Stimulated activated CD8-positive, alpha-beta memory T cell treated with anti-CD3 and anti-CD28 coated beads, Interleukin-4, amount 100 ng/mL, for 1 hour (primary cell): ENCODE data around the gene ANKRD1.

Experiments
- DNase-seq, 2 donors: peaks; one replicate each; pipeline ENCODE4 v3.0.0-alpha.2; 2020; ENCODE audit warnings: low read depth in 2 of 2, low spot score in 1 of 2

Gene ANKRD1

GRCh38 chr10:90935581-90936275 lies 14.8 kb upstream of the ANKRD1 start:
- DNase-seq, result no peak

GRCh38 chr10:90930971-90931871 lies 10.3 kb upstream of the ANKRD1 start:
- DNase-seq, result no peak

- no peak for DNase-seq
Observed at GRCh38 chr10:90930070-90930837, 9.4 kb upstream of the ANKRD1 start.

- no peak for DNase-seq
Observed at GRCh38 chr10:90929179-90929578, 8.3 kb upstream of the ANKRD1 start.

GRCh38 chr10:90927293-90927692 lies 6.4 kb upstream of the ANKRD1 start:
- DNase-seq, result no peak

- no peak for DNase-seq
Observed at GRCh38 chr10:90925079-90926029, 4.5 kb upstream of the ANKRD1 start.

GRCh38 chr10:90924552-90924951 lies 3.7 kb upstream of the ANKRD1 start:
- no peak for DNase-seq

- no peak for DNase-seq
Observed at GRCh38 chr10:90923111-90923731, 2.3 kb upstream of the ANKRD1 start.

GRCh38 chr10:90921906-90922305 lies 1.0 kb upstream of the ANKRD1 start:
- no peak for DNase-seq

GRCh38 chr10:90919683-90920574 lies 958 bp downstream of the ANKRD1 start:
- DNase-seq, result no peak

- no peak for DNase-seq
Observed at GRCh38 chr10:90917968-90918318, 2.9 kb downstream of the ANKRD1 start.

- DNase-seq, result no peak
Observed at GRCh38 chr10:90917238-90917967, 3.5 kb downstream of the ANKRD1 start.

GRCh38 chr10:90916392-90917237 lies 4.3 kb downstream of the ANKRD1 start:
- no peak for DNase-seq

- DNase-seq, result no peak
Observed at GRCh38 chr10:90915766-90916075, 5.2 kb downstream of the ANKRD1 start.

- no peak for DNase-seq
Observed at GRCh38 chr10:90914992-90915765, 5.7 kb downstream of the ANKRD1 start.

GRCh38 chr10:90913774-90914420 lies 7.0 kb downstream of the ANKRD1 start:
- DNase-seq, result no peak
